Skeletal muscle satellite cell (primary cell): Measurements from ENCODE around the gene DIP2A.

Experiments
- H3K27me3 ChIP-seq: 2 replicates; pipeline ENCODE4 v1.7.0; 2013; ENCODE audit warnings: low read length; ENCODE audit not compliant: control insufficient read depth, insufficient read depth
- H3K36me3 ChIP-seq: 2 replicates; pipeline ENCODE4 v1.7.0; 2013; ENCODE audit warnings: mild to moderate bottlenecking, control low read depth, low read length; ENCODE audit not compliant: insufficient read depth
- H3K4me1 ChIP-seq: 2 replicates; pipeline ENCODE4 v1.7.0; 2013; ENCODE audit warnings: low read length; ENCODE audit not compliant: control insufficient read depth, insufficient read depth
- H3K4me2 ChIP-seq: 2 replicates; pipeline ENCODE4 v1.7.0; 2013; ENCODE audit warnings: mild to moderate bottlenecking, low read length
- H3K4me3 ChIP-seq: 2 replicates; pipeline ENCODE4 v1.7.0; 2013; ENCODE audit warnings: low read length
- H3K9ac ChIP-seq: 2 replicates; pipeline ENCODE4 v1.7.0; 2013; ENCODE audit warnings: mild to moderate bottlenecking, low read depth, low read length, moderate library complexity
- H3K9me3 ChIP-seq: replicated peaks from 2 replicates; pipeline ENCODE4 v1.7.0; 2013; ENCODE audit warnings: mild to moderate bottlenecking, control low read depth, low read length

The DIP2A gene

GRCh38 chr21:46472246-46472645 lies 13.6 kb downstream of the DIP2A start:
- Histone ChIP-seq H3K36me3 (peaks cover 7% of the 10 kb centered on the region), H3K9me3 (no peaks in the 10 kb centered on the region), H3K4me2 (no peak overlapping the region), H3K9ac (no peak overlapping the region), H3K4me3 (no peak overlapping the region), H3K4me1 (peaks cover 9% of the 10 kb centered on the region), H3K27me3 (no peaks in the 10 kb centered on the region)

DNA sequence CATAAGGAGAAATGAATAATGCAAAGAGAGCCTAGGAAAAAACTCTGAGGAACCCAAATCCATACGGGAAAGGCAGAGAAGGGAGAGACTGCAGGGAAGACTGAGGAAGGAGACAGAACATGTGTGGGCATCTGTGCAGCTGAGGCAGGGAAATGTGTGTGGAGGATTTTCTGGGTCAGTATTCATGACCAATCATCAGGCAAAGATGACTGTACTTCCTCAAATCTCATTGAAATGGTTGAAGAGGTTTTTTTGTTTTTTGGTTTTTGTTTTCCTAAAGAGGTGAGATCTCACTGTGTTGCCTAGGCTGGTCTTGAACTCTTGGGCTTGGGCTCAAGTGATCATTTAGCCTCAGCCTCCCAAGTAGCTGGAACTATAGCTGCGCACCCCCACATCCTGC lies 15.7 kb downstream of the DIP2A start:
- Histone ChIP-seq H3K9ac (no peak overlapping the region), H3K4me3 (no peak overlapping the region), H3K27me3 (no peaks in the 10 kb centered on the region), H3K4me1 (peaks cover 14% of the 10 kb centered on the region), H3K36me3 (peaks cover 4% of the 10 kb centered on the region), H3K9me3 (no peaks in the 10 kb centered on the region), H3K4me2 (no peak overlapping the region)

- no peak overlapping the region for H3K4me3 ChIP-seq
- H3K4me2 ChIP-seq: no peak overlapping the region
- H3K9me3 ChIP-seq: no peaks in the 10 kb centered on the region
- peaks cover 14% of the 10 kb centered on the region for H3K4me1 ChIP-seq
- no peaks in the 10 kb centered on the region for H3K27me3 ChIP-seq
- no peak overlapping the region for H3K9ac ChIP-seq
- H3K36me3 ChIP-seq: peaks cover 4% of the 10 kb centered on the region
These were observed 16.6 kb downstream of the DIP2A start for GRCh38 chr21:46475296-46475695.

DNA sequence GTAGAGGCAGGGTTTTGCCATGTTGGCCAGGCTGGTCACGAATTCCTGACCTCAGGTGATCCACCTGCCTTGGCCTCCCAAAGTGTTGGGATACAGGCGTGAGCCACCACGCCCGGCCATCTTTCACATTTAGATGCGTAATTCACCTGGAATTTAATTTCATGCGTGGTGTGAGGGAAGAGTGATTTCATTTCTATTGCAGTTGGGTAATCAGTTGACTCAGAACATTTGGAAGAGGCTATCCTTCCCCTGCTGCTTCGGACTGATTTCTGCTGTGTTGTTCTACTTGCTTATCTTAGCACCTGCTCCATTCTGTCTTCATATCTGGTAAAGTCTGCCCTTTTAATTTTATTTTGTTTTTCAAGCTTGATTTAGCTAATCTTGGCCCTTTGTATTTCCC lies 19.1 kb downstream of the DIP2A start:
- Histone ChIP-seq H3K36me3 (peaks cover 12% of the 10 kb centered on the region), H3K9ac (no peak overlapping the region), H3K4me3 (no peak overlapping the region), H3K9me3 (no peaks in the 10 kb centered on the region), H3K27me3 (no peaks in the 10 kb centered on the region), H3K4me2 (no peak overlapping the region), H3K4me1 (peaks cover 14% of the 10 kb centered on the region)

DNA sequence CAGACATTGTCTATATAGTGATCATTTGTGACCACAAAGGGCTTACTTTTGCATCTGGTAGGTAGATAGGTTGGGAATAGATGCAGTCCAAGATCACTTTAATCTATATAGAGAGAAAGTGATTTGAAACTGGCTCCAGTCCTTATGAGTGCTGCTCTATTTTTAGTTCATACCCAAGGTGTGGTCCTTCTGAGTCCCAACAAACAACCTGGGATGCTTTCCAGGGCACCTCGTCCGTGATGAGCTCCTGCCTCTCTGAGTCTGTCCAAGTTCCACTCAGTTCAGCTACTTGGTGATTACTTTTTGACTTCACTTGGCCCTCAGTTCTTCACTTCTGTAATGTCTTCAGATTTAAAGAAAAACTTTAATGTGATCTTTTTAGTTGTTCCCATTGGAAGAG lies 20.2 kb downstream of the DIP2A start:
- Histone ChIP-seq H3K4me2 (no peak overlapping the region), H3K9me3 (no peaks in the 10 kb centered on the region), H3K27me3 (no peaks in the 10 kb centered on the region), H3K36me3 (peaks cover 12% of the 10 kb centered on the region), H3K4me3 (no peak overlapping the region), H3K4me1 (peaks cover 16% of the 10 kb centered on the region), H3K9ac (no peak overlapping the region)

- no peaks in the 10 kb centered on the region for H3K9me3 ChIP-seq
- H3K27me3 ChIP-seq: no peaks in the 10 kb centered on the region
- peaks cover 12% of the 10 kb centered on the region for H3K36me3 ChIP-seq
- no peak overlapping the region for H3K4me2 ChIP-seq
- no peak overlapping the region for H3K4me3 ChIP-seq
- H3K9ac ChIP-seq: no peak overlapping the region
- peaks cover 9% of the 10 kb centered on the region for H3K4me1 ChIP-seq
These were observed 21.8 kb downstream of the DIP2A start for GRCh38 chr21:46480466-46480865.

DNA sequence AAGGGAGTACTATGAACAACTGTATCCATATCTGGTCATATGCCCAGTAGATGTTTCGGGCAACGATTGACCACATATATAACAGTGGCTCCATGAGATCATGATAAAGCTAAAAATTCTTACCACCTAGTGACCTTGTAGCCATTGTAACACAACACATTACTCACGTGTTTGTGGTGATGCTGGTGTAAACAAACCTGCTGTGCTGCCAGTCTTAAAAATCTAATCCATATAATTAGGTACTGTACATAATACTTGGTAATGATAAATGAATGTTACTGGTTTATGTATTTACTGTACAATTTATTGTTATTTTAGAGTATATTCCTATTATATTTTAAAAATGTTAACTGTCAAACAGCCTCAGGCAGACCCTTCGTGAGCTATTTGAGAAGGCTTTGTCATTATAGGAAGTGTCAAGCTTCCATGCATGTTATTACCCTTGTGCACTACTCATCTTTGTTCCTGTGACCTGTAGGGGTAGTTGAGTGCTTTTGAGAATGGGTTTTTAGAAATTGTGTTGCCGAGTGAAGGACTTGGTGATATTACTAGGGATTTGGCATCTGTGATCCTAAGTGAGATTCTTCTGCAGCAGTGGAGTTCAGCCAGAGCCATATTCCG lies 23.6 kb downstream of the DIP2A start:
- peaks cover 19% of the 10 kb centered on the region for H3K36me3 ChIP-seq
- no peaks in the 10 kb centered on the region for H3K27me3 ChIP-seq
- H3K4me3 ChIP-seq: no peak overlapping the region
- no peak overlapping the region for H3K4me2 ChIP-seq
- peaks cover 9% of the 10 kb centered on the region for H3K4me1 ChIP-seq
- no peaks in the 10 kb centered on the region for H3K9me3 ChIP-seq
- no peak overlapping the region for H3K9ac ChIP-seq

- H3K36me3 ChIP-seq: peaks cover 24% of the 10 kb centered on the region
- no peaks in the 10 kb centered on the region for H3K9me3 ChIP-seq
- H3K4me1 ChIP-seq: peaks cover 6% of the 10 kb centered on the region
- no peak overlapping the region for H3K4me3 ChIP-seq
- H3K4me2 ChIP-seq: no peak overlapping the region
- no peaks in the 10 kb centered on the region for H3K27me3 ChIP-seq
- H3K9ac ChIP-seq: no peak overlapping the region
These were observed 24.1 kb downstream of the DIP2A start for GRCh38 chr21:46482846-46483231.

GRCh38 chr21:46483300-46484295 lies 24.9 kb downstream of the DIP2A start:
- Histone ChIP-seq H3K36me3 (peaks cover 24% of the 10 kb centered on the region), H3K4me2 (no peak overlapping the region)

GRCh38 chr21:46486481-46487126 lies 27.9 kb downstream of the DIP2A start:
- Histone ChIP-seq H3K27me3 (no peaks in the 10 kb centered on the region), H3K9me3 (no peaks in the 10 kb centered on the region), H3K4me1 (peaks cover 4% of the 10 kb centered on the region), H3K4me3 (no peak overlapping the region), H3K36me3 (peaks cover 23% of the 10 kb centered on the region), H3K4me2 (no peak overlapping the region), H3K9ac (no peak overlapping the region)

More at GRCh38 chr21:46483300-46484295, 24.9 kb downstream of the DIP2A start:
- no peaks in the 10 kb centered on the region for H3K9me3 ChIP-seq
- no peak overlapping the region for H3K4me3 ChIP-seq
- peaks cover 4% of the 10 kb centered on the region for H3K4me1 ChIP-seq
- no peak overlapping the region for H3K9ac ChIP-seq
- no peaks in the 10 kb centered on the region for H3K27me3 ChIP-seq

GRCh38 chr21:46489162-46489663 lies 30.5 kb downstream of the DIP2A start:
- Histone ChIP-seq H3K4me2 (no peak overlapping the region), H3K27me3 (no peaks in the 10 kb centered on the region), H3K36me3 (peaks cover 37% of the 10 kb centered on the region), H3K4me1 (no peaks in the 10 kb centered on the region), H3K9me3 (no peaks in the 10 kb centered on the region), H3K4me3 (no peak overlapping the region), H3K9ac (no peak overlapping the region)
